Gastroesophageal sphincter (tissue), 4 donors: Measurements from ENCODE around the gene PRTG. TPM values are rescaled to one million over a fixed set of nuclear protein-coding genes. Genes with fewer than 3 reads are reported as not detected.
"Not testable (repeated sequence)": the region's sequence is repeated elsewhere in the genome, so short reads cannot be mapped to it uniquely, and the experiment has no call there.

Experiments
- ATAC-seq: fragments of 150-250 bp; one replicate; pipeline ENCODE4 v1.9.1; 2016; ENCODE audit warnings: mild to moderate bottlenecking, moderate library complexity
- H3K27ac ChIP-seq, 4 donors: fragments of 200-600 bp; sonication (generic) in 3 of 4; 1 replicate in 3 of 4; 2 replicates in 1 of 4; pipeline ENCODE4 v1.5.1; 2016 to 2019
- H3K27me3 ChIP-seq: fragments of 200-600 bp; sonication (generic); one replicate; pipeline ENCODE4 v1.5.1; 2019
- H3K36me3 ChIP-seq, 2 donors: fragments of 200-600 bp; sonication (generic); one replicate each; pipeline ENCODE4 v1.5.1; 2019; ENCODE audit warnings: control low read depth in 1 of 2
- H3K4me1 ChIP-seq, 3 donors: fragments of 200-600 bp; sonication (generic); 1 replicate in 2 of 3; 2 replicates in 1 of 3; pipeline ENCODE4 v1.5.1; 2016 to 2019; ENCODE audit warnings: control low read depth in 2 of 3
- H3K4me3 ChIP-seq, 2 donors: fragments of 200-600 bp; sonication (generic); one replicate each; pipeline ENCODE4 v1.5.1; 2019; ENCODE audit warnings: mild to moderate bottlenecking in 1 of 2, moderate library complexity in 1 of 2
- H3K9me3 ChIP-seq, 3 donors: fragments of 200-600 bp; sonication (generic); one replicate each; pipeline ENCODE4 v1.5.1; 2017 to 2019; ENCODE audit warnings: control low read depth in 2 of 3
- CTCF ChIP-seq, 4 experiments: fragments of 200-600 bp in 2 of 4; fragments of 450-650 bp in 2 of 4; sonication (generic) in 1 of 4; IDR thresholded peaks; one replicate each; pipeline ENCODE4 v1.5.1; 2017 to 2019; ENCODE audit warnings: antibody characterized with exemption in 4 of 4, mild to moderate bottlenecking in 2 of 4, moderate library complexity in 2 of 4
- EP300 ChIP-seq: sonication (generic); formaldehyde crosslinking; IDR thresholded peaks from one replicate; pipeline ENCODE4 v1.6.1; 2017; ENCODE audit warnings: antibody characterized with exemption, mild to moderate bottlenecking
- POLR2A ChIP-seq, 2 donors: fragments of 450-650 bp; IDR thresholded peaks; one replicate each; pipeline ENCODE4 v1.6.1; 2017; ENCODE audit warnings: antibody characterized with exemption in 2 of 2, mild to moderate bottlenecking in 2 of 2, moderate library complexity in 1 of 2
- POLR2AphosphoS5 ChIP-seq: sonication (generic); formaldehyde crosslinking; IDR thresholded peaks from one replicate; pipeline ENCODE4 v1.6.1; 2017; ENCODE audit warnings: antibody characterized with exemption
- WGBS, 2 donors: methylation state at CpG; one replicate each; pipeline ENCODE4 v1.1.5; 2018; ENCODE audit warnings: low coverage in 1 of 2; 5-methylcytosine and 5-hydroxymethylcytosine counted together
- total RNA-seq, 4 donors: library from RNA; depleted of rRNA; stranded (reverse); fragments of >200 nt; gene quantifications; one replicate each; pipeline ENCODE4 v1.1.0, GENCODE V29; 2016

The PRTG gene
- total RNA-seq, 4 donors from 2014 or later, result 0.81 to 3.3 (median 1.2) TPM

GRCh38 chr15:55764398-55764797, 21.4 kb upstream of the PRTG start:
- Histone ChIP-seq H3K4me1 (no peaks in the 10 kb centered on the region), H3K36me3 (no peaks in the 10 kb centered on the region), H3K9me3 (no peaks in the 10 kb centered on the region), H3K4me3 (no peak overlapping the region), H3K27ac (no peak overlapping the region), H3K27me3 (no peaks in the 10 kb centered on the region)
- no peak for TF ChIP-seq CTCF (IDR thresholded peaks at IDR 0.05)
- TF ChIP-seq POLR2A (IDR thresholded peaks at IDR 0.05), result no peak
- TF ChIP-seq POLR2AphosphoS5, result no peak
- TF ChIP-seq EP300, result no peak
- 92 to 96% methylated on average over 6 of the region's 6 CpGs for WGBS, 2 donors
- ATAC-seq, result no peak

- Histone ChIP-seq H3K4me3 (no peak overlapping the region), H3K36me3 (no peaks in the 10 kb centered on the region), H3K9me3 (no peaks in the 10 kb centered on the region), H3K4me1 (no peaks in the 10 kb centered on the region), H3K27ac (no peak overlapping the region), H3K27me3 (no peaks in the 10 kb centered on the region)
- 79 to 82% methylated on average over 7 to 8 of the region's 13 CpGs for WGBS, 2 donors
- ATAC-seq, result no peak
- TF ChIP-seq CTCF (IDR thresholded peaks at IDR 0.05) (no peak), POLR2AphosphoS5 (no peak), EP300 (no peak), POLR2A (IDR thresholded peaks at IDR 0.05) (no peak)
Measured at GRCh38 chr15:55758580-55758986, 15.6 kb upstream of the PRTG start.

GRCh38 chr15:55753433-55753832, 10.5 kb upstream of the PRTG start:
- not testable (repeated sequence) for H3K9me3 ChIP-seq, H3K4me3 ChIP-seq, H3K36me3 ChIP-seq, H3K27me3 ChIP-seq, ATAC-seq, H3K4me1 ChIP-seq, H3K27ac ChIP-seq
- WGBS, 2 donors, result 84 to 96% methylated on average over 4 to 5 of the region's 5 CpGs

GRCh38 chr15:55750706-55751105, 7.8 kb upstream of the PRTG start:
- whole genome bisulfite sequencing, 2 donors, result 69 to 86% methylated on average over 1 to 2 of the region's 2 CpGs
- Histone ChIP-seq H3K4me3 (no peak overlapping the region), H3K4me1 (no peaks in the 10 kb centered on the region), H3K9me3 (no peaks in the 10 kb centered on the region), H3K36me3 (no peaks in the 10 kb centered on the region), H3K27me3 (no peaks in the 10 kb centered on the region), H3K27ac (no peak overlapping the region)
- TF ChIP-seq EP300, result no peak
- TF ChIP-seq POLR2AphosphoS5, result no peak
- no peak for TF ChIP-seq CTCF (IDR thresholded peaks at IDR 0.05)
- TF ChIP-seq POLR2A (IDR thresholded peaks at IDR 0.05), result no peak
- no peak for ATAC-seq

GRCh38 chr15:55743729-55744655, 1.0 kb upstream of the PRTG start:
- Histone ChIP-seq H3K4me3 (peak overlapping the region; percentile 55 to 85), H3K9me3 (no peaks in the 10 kb centered on the region), H3K4me1 (peaks cover 0 to 31% (median 4%) of the 10 kb centered on the region in 3 donors), H3K36me3 (no peaks in the 10 kb centered on the region), H3K27me3 (peaks cover 43% of the 10 kb centered on the region), H3K27ac (peak overlapping the region in 3 of 4 donors; percentile 47 to 76 (median 73))
- no peak for ATAC-seq
- 48 to 65% methylated on average over 6 to 11 of the region's 21 CpGs for WGBS, 2 donors
- TF ChIP-seq EP300 (no peak), CTCF (IDR thresholded peaks at IDR 0.05) (no peak), POLR2AphosphoS5 (no peak), POLR2A (IDR thresholded peaks at IDR 0.05) (no peak)
